Stimulated activated naive CD8-positive, alpha-beta T cell treated with anti-CD3 and anti-CD28 coated beads, Interleukin-15, Interleukin-2, amounts not matched to agents 100 ng/mL and 50 ng/mL, for 24 hours (primary cell): ENCODE results near the gene IQGAP2.
A peak's percentile ranks its signal among the peaks of the same experiment; 100 is the strongest.

Experiments used
- H3K27ac Mint-ChIP-seq: one replicate; pipeline ENCODE4 v1.8.0; 2021; ENCODE audit warnings: mild to moderate bottlenecking, mixed read lengths
- H3K27me3 Mint-ChIP-seq: one replicate; pipeline ENCODE4 v1.8.0; 2021; ENCODE audit warnings: mixed read lengths
- H3K36me3 Mint-ChIP-seq: one replicate; pipeline ENCODE4 v1.8.0; 2021; ENCODE audit warnings: low read depth, mixed read lengths
- H3K4me1 Mint-ChIP-seq: one replicate; pipeline ENCODE4 v1.8.0; 2021; ENCODE audit warnings: low read depth, mixed read lengths
- H3K4me3 Mint-ChIP-seq: one replicate; pipeline ENCODE4 v1.8.0; 2021; ENCODE audit warnings: mild to moderate bottlenecking, mixed read lengths
- H3K9me3 Mint-ChIP-seq: one replicate; pipeline ENCODE4 v1.8.0; 2021; ENCODE audit warnings: mixed read lengths

The IQGAP2 gene

GRCh38 chr5:76524101-76524835, 121.2 kb downstream of the IQGAP2 start:
- Mint-ChIP-seq H3K27ac (no peak overlapping the region), H3K27me3 (no peaks in the 10 kb centered on the region), H3K9me3 (no peaks in the 10 kb centered on the region), H3K4me1 (peaks cover 89% of the 10 kb centered on the region), H3K36me3 (peaks cover under 1% of the 10 kb centered on the region), H3K4me3 (no peak overlapping the region)

DNA sequence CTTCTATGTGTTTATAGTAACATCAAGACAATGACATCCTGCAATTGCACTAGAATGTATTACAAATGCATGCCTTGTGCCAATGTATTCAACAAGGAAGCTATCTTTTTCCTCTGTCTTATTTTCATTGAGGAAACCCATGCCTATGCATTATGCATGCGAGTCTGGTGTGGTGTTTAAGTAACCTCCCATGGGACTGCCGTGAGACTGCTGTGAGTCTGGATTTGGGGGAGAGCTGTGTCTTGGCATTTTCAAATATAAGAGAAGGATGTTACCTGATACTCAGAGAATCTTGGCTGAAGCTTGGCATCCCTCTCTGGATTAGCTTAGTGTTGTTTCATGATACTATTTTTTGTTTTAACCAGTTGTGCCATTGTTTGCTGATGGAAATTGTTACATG, 121.8 kb downstream of the IQGAP2 start:
- H3K27me3 Mint-ChIP-seq, result no peaks in the 10 kb centered on the region
- no peaks in the 10 kb centered on the region for H3K9me3 Mint-ChIP-seq
- H3K4me1 Mint-ChIP-seq, result peaks cover 91% of the 10 kb centered on the region
- H3K4me3 Mint-ChIP-seq, result no peak overlapping the region
- H3K27ac Mint-ChIP-seq, result no peak overlapping the region
- no peaks in the 10 kb centered on the region for H3K36me3 Mint-ChIP-seq

- H3K27me3 Mint-ChIP-seq, result no peaks in the 10 kb centered on the region
- no peaks in the 10 kb centered on the region for H3K36me3 Mint-ChIP-seq
- no peak overlapping the region for H3K27ac Mint-ChIP-seq
- no peak overlapping the region for H3K4me3 Mint-ChIP-seq
- H3K9me3 Mint-ChIP-seq, result no peaks in the 10 kb centered on the region
- H3K4me1 Mint-ChIP-seq, result peaks cover 92% of the 10 kb centered on the region
These were observed 122.9 kb downstream of the IQGAP2 start for GRCh38 chr5:76525956-76526355.

- Mint-ChIP-seq H3K36me3 (no peaks in the 10 kb centered on the region), H3K27ac (peak overlapping the region; percentile 42), H3K27me3 (no peaks in the 10 kb centered on the region), H3K4me3 (no peak overlapping the region), H3K9me3 (peaks cover 4% of the 10 kb centered on the region), H3K4me1 (peaks cover 81% of the 10 kb centered on the region)
These were observed 124.0 kb downstream of the IQGAP2 start for GRCh38 chr5:76526950-76527583.

DNA sequence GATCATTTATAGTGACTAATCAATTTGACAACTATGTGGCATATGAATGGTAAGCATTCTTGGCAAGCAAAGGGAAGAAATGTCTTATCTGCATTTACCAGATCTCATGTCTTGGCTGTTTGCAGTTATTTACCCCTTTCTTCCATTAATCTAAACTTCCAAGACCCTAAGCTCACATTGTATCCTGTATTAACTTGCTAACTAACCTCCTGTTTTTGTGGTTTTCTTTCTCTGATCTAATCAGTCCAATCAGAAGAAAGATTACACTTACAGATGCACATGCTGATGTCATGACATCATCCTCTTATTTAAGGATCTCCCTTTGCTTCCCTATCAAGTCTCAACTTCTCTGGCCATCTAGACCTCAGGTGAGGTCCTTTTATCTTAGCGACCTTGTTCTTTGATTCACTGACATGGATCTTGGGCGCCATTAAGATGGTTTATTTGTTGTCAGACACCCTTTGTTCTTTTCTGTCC, 124.6 kb downstream of the IQGAP2 start:
- Mint-ChIP-seq H3K36me3 (no peaks in the 10 kb centered on the region), H3K4me1 (peaks cover 77% of the 10 kb centered on the region), H3K27me3 (no peaks in the 10 kb centered on the region), H3K27ac (peak overlapping the region; percentile 39), H3K9me3 (peaks cover 4% of the 10 kb centered on the region), H3K4me3 (no peak overlapping the region)

GRCh38 chr5:76528547-76529331, 125.7 kb downstream of the IQGAP2 start:
- no peaks in the 10 kb centered on the region for H3K27me3 Mint-ChIP-seq
- H3K4me1 Mint-ChIP-seq, result peaks cover 72% of the 10 kb centered on the region
- H3K27ac Mint-ChIP-seq, result peak overlapping the region; percentile 53
- H3K9me3 Mint-ChIP-seq, result peaks cover 4% of the 10 kb centered on the region
- H3K4me3 Mint-ChIP-seq, result no peak overlapping the region
- H3K36me3 Mint-ChIP-seq, result no peaks in the 10 kb centered on the region

DNA sequence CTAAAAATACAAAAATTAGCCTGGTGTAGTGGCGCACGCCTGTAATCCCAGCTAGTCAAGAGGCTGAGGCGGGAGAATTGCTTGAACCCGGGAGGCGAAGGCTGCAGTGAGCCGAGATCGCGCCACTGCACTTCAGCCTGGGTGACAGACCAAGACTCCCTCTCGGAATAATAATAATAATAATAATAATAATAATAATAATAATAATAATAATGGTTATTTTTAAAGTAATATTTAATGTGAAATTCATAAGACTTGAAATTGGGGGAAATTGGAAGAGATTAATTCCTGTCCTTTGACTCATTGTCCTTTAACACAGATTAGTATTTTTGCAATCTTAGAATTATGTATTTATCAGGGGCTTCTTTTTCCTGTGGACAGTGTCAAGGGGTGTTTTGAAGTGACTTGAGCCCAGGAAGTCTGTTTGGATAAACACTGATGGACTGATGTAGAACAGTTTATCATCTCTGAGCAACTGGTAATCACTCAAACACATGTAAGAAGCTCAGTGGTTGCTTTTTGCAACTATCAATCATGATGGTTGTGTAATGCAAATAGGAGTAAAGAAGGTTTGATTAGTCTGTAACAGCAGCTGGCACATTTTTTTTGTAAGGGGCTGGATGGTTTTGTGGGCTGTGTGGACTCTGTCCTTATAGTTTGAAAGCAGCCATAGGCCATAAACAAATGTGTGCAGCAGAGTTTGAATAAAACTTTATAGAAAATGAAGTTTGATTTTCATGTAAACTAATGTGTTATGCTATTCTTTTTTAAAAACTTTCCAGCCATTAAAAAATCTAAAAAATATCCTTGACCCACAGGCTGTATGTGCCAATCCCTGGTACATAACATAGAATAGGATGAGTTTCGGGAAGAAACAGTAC, 126.6 kb downstream of the IQGAP2 start:
- Mint-ChIP-seq H3K4me1 (peaks cover 62% of the 10 kb centered on the region), H3K27me3 (no peaks in the 10 kb centered on the region), H3K4me3 (no peak overlapping the region), H3K9me3 (peaks cover 4% of the 10 kb centered on the region), H3K27ac (no peak overlapping the region), H3K36me3 (no peaks in the 10 kb centered on the region)

DNA sequence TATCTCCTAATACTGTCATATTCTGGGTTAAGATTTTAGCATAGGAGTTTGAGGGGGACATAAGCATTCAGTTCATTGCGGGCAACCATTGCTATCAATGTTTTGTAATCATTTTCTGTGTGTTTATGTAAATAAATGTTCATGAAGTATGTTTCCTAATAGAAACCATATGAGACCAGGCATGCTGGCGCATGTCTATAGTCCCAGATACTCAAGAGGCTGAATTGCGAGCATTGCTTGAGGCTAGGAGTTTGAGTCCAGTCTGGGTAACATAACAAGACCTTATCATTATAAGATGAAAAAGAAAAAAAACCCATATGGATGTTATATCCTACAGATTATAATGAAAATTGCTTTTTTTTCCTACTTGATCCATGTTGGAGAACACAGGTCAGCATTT, 129.0 kb downstream of the IQGAP2 start:
- no peaks in the 10 kb centered on the region for H3K27me3 Mint-ChIP-seq
- no peak overlapping the region for H3K4me3 Mint-ChIP-seq
- H3K36me3 Mint-ChIP-seq, result peaks cover 4% of the 10 kb centered on the region
- peaks cover 4% of the 10 kb centered on the region for H3K9me3 Mint-ChIP-seq
- H3K4me1 Mint-ChIP-seq, result peaks cover 49% of the 10 kb centered on the region
- H3K27ac Mint-ChIP-seq, result no peak overlapping the region

- Mint-ChIP-seq H3K27me3 (no peaks in the 10 kb centered on the region), H3K4me3 (no peak overlapping the region), H3K4me1 (peaks cover 46% of the 10 kb centered on the region), H3K36me3 (peaks cover 4% of the 10 kb centered on the region), H3K27ac (no peak overlapping the region), H3K9me3 (peaks cover 4% of the 10 kb centered on the region)
These were observed 129.9 kb downstream of the IQGAP2 start for GRCh38 chr5:76532973-76533372.

DNA sequence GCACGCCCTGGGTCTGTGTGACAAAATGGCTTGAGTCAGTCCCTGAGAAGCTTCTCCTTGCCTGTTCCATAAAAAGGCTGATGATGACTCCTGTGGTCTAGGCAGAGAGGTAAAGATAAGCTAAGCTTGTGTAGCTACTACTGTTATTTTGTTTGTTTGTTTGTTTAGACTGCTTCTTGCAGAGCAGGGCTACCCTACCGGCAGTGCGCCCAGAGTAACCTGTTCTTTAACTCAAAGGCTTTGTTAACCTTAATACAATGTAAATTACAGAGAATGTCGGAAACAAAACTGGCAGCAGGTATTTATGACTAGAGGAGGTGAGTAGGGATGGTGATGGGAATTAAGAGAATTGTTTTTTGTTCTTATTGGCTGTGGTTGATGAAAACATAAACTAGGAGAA, 132.5 kb downstream of the IQGAP2 start:
- H3K27ac Mint-ChIP-seq, result no peak overlapping the region
- H3K4me3 Mint-ChIP-seq, result no peak overlapping the region
- no peaks in the 10 kb centered on the region for H3K27me3 Mint-ChIP-seq
- H3K36me3 Mint-ChIP-seq, result peaks cover 4% of the 10 kb centered on the region
- H3K9me3 Mint-ChIP-seq, result peaks cover 4% of the 10 kb centered on the region
- H3K4me1 Mint-ChIP-seq, result peaks cover 39% of the 10 kb centered on the region

DNA sequence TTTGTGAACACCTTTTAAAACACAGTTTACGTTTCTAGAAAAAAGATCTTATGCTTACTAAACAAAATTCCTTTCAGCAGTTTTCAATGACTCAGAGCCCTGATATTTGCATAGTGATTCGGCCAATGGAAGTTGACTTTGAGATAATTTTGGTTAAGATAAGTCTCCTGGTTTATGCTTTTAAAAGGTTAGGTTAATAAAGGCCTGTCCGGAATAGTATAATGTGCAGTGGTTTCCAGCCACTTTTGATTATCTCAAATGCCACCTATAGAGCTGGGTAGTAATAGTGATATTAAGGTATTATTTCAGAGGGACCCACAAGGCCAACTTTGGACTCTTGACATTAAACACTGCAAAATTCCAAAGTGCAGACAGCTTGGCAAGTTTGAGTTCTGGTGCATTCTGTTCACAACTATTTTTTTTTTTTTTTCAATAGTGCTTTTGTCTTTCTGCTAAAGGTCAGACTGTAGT, 134.0 kb downstream of the IQGAP2 start:
- H3K4me3 Mint-ChIP-seq, result no peak overlapping the region
- no peaks in the 10 kb centered on the region for H3K9me3 Mint-ChIP-seq
- peaks cover 4% of the 10 kb centered on the region for H3K36me3 Mint-ChIP-seq
- no peak overlapping the region for H3K27ac Mint-ChIP-seq
- H3K27me3 Mint-ChIP-seq, result no peaks in the 10 kb centered on the region
- peaks cover 48% of the 10 kb centered on the region for H3K4me1 Mint-ChIP-seq

DNA sequence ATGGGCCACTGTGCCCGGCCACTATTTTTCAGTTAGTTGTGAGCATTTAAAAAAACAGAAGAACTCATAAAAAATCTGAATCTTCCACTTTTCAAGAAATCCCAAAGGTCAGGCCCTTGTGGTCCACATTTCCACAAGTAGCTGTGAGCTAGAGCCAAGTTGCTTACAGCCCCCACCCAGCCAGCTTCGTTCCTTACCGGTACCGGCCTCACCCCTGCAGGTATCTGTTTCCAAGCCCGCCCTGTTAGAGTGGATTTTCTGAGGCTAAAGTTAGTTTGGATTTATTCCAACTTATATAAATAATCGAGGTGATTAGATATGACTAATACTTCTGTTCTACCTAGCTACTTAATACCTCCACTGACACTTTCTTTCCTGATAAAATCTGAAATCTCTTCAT, 139.2 kb downstream of the IQGAP2 start:
- Mint-ChIP-seq H3K27me3 (no peaks in the 10 kb centered on the region), H3K27ac (peak overlapping the region; percentile 92), H3K36me3 (no peaks in the 10 kb centered on the region), H3K4me3 (peak overlapping the region; percentile 76), H3K4me1 (peaks cover 73% of the 10 kb centered on the region), H3K9me3 (no peaks in the 10 kb centered on the region)

- Mint-ChIP-seq H3K4me3 (peak overlapping the region; percentile 76), H3K9me3 (no peaks in the 10 kb centered on the region), H3K27me3 (no peaks in the 10 kb centered on the region), H3K4me1 (peaks cover 80% of the 10 kb centered on the region), H3K36me3 (no peaks in the 10 kb centered on the region), H3K27ac (peak overlapping the region; percentile 92)
These were observed 140.0 kb downstream of the IQGAP2 start for GRCh38 chr5:76542887-76543690.
